Stimulated activated CD4-positive, alpha-beta T cell treated with anti-CD3 and anti-CD28 coated beads, Interleukin-12 subunit alpha, Interleukin-12 subunit beta, amount 100 ng/mL, for 4 hours (primary cell): ENCODE results near the gene SCYGR6.
"Not testable (repeated sequence)": the region's sequence is repeated elsewhere in the genome, so short reads cannot be mapped to it uniquely, and the experiment has no call there.

Experiments
- DNase-seq: peaks from one replicate; pipeline ENCODE4 v3.0.0-alpha.2; 2020

SCYGR6 gene

GRCh38 chr2:227724394-227725039, at the start of gene SCYGR6:
SCYGR6 (minus strand) TSS chr2:227724757; CDS start chr2:227724757, 0 bp downstream.
- no peak for DNase-seq

GRCh38 chr2:227774011-227774624, 49.6 kb upstream of the SCYGR6 start:
- DNase-seq = no peak

- DNase-seq = no peak
Measured at GRCh38 chr2:227772932-227773331, 48.4 kb upstream of the SCYGR6 start.

- DNase-seq = no peak
Measured at GRCh38 chr2:227772197-227772661, 47.7 kb upstream of the SCYGR6 start.

- no peak for DNase-seq
Measured at GRCh38 chr2:227767830-227768229, 43.3 kb upstream of the SCYGR6 start.

GRCh38 chr2:227766373-227766883, 41.9 kb upstream of the SCYGR6 start:
- peak; percentile 60 for DNase-seq

- no peak for DNase-seq
Measured at GRCh38 chr2:227765788-227766372, 41.3 kb upstream of the SCYGR6 start.

GRCh38 chr2:227761740-227762476, 37.4 kb upstream of the SCYGR6 start:
- no peak for DNase-seq

- no peak for DNase-seq
Measured at GRCh38 chr2:227759411-227760118, 35.0 kb upstream of the SCYGR6 start.

GRCh38 chr2:227756261-227756660, 31.7 kb upstream of the SCYGR6 start:
- not testable (repeated sequence) for DNase-seq

- no peak for DNase-seq
Measured at GRCh38 chr2:227748079-227748478, 23.5 kb upstream of the SCYGR6 start.

GRCh38 chr2:227745594-227745993, 21.0 kb upstream of the SCYGR6 start, which contains the start of gene SCYGR8:
SCYGR8 (plus strand) TSS chr2:227745894; CDS start chr2:227745894, 0 bp downstream.
- no peak for DNase-seq

- not testable (repeated sequence) for DNase-seq
Measured at GRCh38 chr2:227740705-227741104, 16.1 kb upstream of the SCYGR6 start.

- no peak for DNase-seq
Measured at GRCh38 chr2:227739351-227739750, 14.8 kb upstream of the SCYGR6 start.

- DNase-seq = no peak
Measured at GRCh38 chr2:227728035-227728434, 3.5 kb upstream of the SCYGR6 start, which contains the start of gene SCYGR7. SCYGR7 (plus strand) TSS chr2:227728335; CDS start chr2:227728335, 0 bp downstream.

- DNase-seq = not testable (repeated sequence)
Measured at GRCh38 chr2:227722821-227723220, 1.7 kb downstream of the SCYGR6 start.

GRCh38 chr2:227720680-227721079, 3.9 kb downstream of the SCYGR6 start:
- DNase-seq = no peak

- DNase-seq = no peak
Measured at GRCh38 chr2:227719641-227720040, 4.9 kb downstream of the SCYGR6 start.

GRCh38 chr2:227717687-227718567, 6.6 kb downstream of the SCYGR6 start, which contains the start of gene SLC19A3:
SLC19A3 (minus strand) TSS chr2:227718028; CDS start chr2:227702318, 15,710 bp downstream.
- DNase-seq = no peak

- no peak for DNase-seq
Measured at GRCh38 chr2:227716501-227716900, 8.1 kb downstream of the SCYGR6 start.

- no peak for DNase-seq
Measured at GRCh38 chr2:227713291-227713690, 11.3 kb downstream of the SCYGR6 start.
